Stomach smooth muscle (tissue), 2 donors: Measurements from ENCODE around the gene SIRPA.
A peak's percentile ranks its signal among the peaks of the same experiment; 100 is the strongest.

Experiments
- H3K27ac ChIP-seq: one replicate; pipeline ENCODE4 v1.7.0; 2013; ENCODE audit warnings: mild to moderate bottlenecking, low read length, inconsistent platforms
- H3K27me3 ChIP-seq, 2 donors: one replicate each; pipeline ENCODE4 v1.7.0; 2013; ENCODE audit warnings: low read length in 2 of 2; ENCODE audit not compliant: insufficient read depth in 2 of 2, control insufficient read depth in 1 of 2
- H3K36me3 ChIP-seq, 2 donors: one replicate each; pipeline ENCODE4 v1.7.0; 2013; ENCODE audit warnings: low read length in 2 of 2; ENCODE audit not compliant: control insufficient read depth in 2 of 2, insufficient read depth in 2 of 2
- H3K4me1 ChIP-seq: one replicate; pipeline ENCODE4 v1.7.0; 2013; ENCODE audit warnings: low read length; ENCODE audit not compliant: control insufficient read depth, insufficient read depth
- H3K4me3 ChIP-seq, 2 donors: one replicate each; pipeline ENCODE4 v1.7.0; 2013; ENCODE audit warnings: low read length in 2 of 2
- H3K9ac ChIP-seq, 2 donors: one replicate each; pipeline ENCODE4 v1.7.0; 2013; ENCODE audit warnings: low read length in 2 of 2, mild to moderate bottlenecking in 1 of 2
- H3K9me3 ChIP-seq, 2 donors: one replicate each; pipeline ENCODE4 v1.7.0; 2013; ENCODE audit warnings: low read length in 2 of 2; ENCODE audit not compliant: control insufficient read depth in 2 of 2
- donor health status: healthy.
- donor health status: Pancreatic carcinoma.

SIRPA gene

DNA sequence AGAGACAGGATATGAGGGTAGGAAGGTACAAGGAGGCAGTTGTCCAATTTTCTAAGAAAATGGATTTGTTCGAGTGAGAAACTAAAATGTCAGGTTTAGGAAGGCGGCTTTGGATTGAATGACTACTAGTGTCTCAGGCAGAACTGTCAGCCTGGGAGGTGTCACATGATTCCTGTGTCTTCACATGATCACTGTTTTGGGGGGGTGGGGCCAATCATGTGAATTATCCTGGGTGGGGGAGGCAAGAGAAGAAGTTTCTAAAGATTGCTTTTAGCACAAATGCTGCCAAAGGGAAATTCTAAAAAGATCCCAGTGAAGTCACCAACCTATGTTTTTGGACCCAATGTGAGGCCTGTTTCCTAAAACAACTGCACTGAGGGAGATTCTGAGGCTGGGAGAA is 2.3 kb downstream of the SIRPA start:
- H3K36me3 ChIP-seq = peaks cover 0 to 2% of the 10 kb centered on the region in 2 donors
- peak overlapping the region; percentile 49 for H3K27ac ChIP-seq
- H3K4me1 ChIP-seq = peaks cover 46% of the 10 kb centered on the region
- no peak overlapping the region for H3K4me3 ChIP-seq
- H3K27me3 ChIP-seq = no peaks in the 10 kb centered on the region
- H3K9ac ChIP-seq = no peak overlapping the region
- H3K9me3 ChIP-seq = no peaks in the 10 kb centered on the region

DNA sequence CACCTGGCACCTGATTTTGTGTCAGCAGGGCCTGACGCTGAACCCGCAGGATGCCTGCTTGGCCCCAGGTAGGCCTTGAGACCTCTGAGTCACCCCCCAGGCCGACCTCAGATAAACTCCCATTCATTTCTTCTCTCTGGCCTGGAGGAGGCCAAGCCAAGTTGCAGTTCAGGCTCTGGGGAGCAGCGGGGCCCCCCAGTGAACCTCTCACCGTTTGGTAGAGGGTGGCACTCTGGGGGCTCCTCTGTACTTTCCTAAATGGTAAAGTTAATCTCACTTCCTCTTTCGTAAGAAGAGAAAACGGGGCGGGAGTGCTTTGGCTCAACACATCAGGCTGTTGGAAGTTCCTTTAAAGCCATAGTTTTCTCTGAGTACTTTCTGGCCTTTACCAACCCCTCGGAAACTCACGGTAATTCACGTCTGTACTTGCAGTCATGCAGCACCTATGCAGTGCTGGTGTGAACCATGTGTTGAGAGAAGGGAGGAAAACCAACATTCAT is 2.8 kb downstream of the SIRPA start:
- Histone ChIP-seq H3K36me3 (peaks cover 0 to 2% of the 10 kb centered on the region in 2 donors), H3K4me3 (no peak overlapping the region), H3K9me3 (no peaks in the 10 kb centered on the region), H3K9ac (no peak overlapping the region), H3K27me3 (no peaks in the 10 kb centered on the region), H3K4me1 (peaks cover 46% of the 10 kb centered on the region), H3K27ac (peak overlapping the region; percentile 49)

DNA sequence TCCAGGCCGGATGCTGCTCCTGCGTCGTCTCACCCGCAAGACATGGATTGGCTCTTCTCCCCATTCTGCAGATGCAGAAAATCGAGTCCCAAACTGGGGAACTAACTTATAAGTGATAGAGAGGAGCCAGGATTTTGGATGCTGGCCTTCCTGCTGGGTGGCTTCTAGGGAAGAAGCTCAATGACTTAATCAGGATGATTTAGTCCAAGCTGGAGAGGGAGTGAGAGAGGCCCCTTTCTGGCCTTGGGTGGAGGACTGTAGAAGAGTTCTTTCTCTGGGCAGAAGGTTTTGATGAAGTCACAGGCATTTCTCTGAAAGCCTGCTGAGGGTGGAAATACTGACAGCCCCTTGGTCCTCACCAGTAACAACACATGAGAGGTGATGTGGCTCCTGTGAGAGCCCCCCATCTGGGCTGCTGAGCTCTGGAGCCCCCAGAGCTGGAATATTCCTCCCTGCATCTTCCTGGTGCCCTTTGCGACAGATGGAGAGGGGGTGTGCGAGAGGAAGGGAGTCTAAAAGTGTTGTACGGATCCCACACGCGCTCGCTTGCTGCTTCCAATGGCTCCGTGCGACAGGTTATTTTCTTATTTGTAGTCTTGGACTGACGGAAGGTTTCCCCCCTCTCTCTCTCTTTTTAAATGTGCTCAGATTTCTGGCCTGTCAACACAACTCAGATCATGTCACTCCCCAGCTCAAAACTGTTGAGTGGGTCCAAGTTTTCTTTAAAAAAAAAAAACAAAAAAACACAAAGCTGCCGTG is 3.5 kb downstream of the SIRPA start:
- Histone ChIP-seq H3K9me3 (no peaks in the 10 kb centered on the region), H3K9ac (peak overlapping the region in 1 of 2 donors; percentile 42), H3K4me1 (peaks cover 39% of the 10 kb centered on the region), H3K4me3 (no peak overlapping the region), H3K27ac (no peak overlapping the region), H3K27me3 (no peaks in the 10 kb centered on the region), H3K36me3 (peaks cover 0 to 2% of the 10 kb centered on the region in 2 donors)

DNA sequence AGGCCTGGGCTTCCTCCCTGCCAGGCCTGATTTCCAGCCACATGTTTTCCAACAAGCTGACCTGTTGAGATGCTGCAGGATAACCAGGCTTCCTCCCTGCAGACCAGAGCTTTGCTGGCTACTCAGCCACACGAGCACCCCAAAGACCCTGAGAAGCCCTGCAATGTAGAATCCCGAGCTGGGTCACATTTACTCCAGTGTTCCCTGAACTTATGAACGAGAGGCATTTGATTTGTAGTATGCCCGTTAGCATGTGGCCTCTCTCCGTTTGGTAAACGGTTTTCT is 4.0 kb downstream of the SIRPA start:
- Histone ChIP-seq H3K4me3 (no peak overlapping the region), H3K36me3 (peaks cover 0 to 2% of the 10 kb centered on the region in 2 donors), H3K9ac (peak overlapping the region in 1 of 2 donors; percentile 21), H3K4me1 (peaks cover 36% of the 10 kb centered on the region), H3K27ac (no peak overlapping the region), H3K9me3 (no peaks in the 10 kb centered on the region), H3K27me3 (no peaks in the 10 kb centered on the region)

DNA sequence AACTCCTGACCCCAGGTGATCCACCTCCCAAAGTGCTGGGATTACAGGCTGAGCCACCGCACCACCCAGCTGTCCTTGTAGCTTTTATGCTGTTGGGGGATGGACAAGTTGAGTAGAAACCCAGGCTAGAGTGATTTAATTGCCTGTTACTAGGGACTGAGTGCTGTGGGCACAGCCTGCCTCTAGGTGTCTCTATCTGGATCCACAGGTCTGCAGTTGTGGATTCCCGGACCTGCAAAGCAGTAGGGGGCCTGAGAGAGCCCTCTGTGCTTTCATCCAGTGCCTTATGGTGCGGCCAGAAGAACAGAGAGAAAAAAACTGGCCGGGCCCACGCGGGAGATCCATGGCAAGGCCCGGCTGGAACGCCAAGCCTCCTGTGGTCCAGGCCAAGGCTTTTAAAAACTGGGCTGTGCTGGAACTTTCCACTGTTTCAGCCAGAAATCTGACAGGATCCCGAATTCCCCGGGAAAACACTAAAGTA is 5.2 kb downstream of the SIRPA start:
- Histone ChIP-seq H3K27ac (peak overlapping the region; percentile 11), H3K4me3 (peak overlapping the region in 1 of 2 donors; percentile 1), H3K9me3 (no peaks in the 10 kb centered on the region), H3K4me1 (peaks cover 36% of the 10 kb centered on the region), H3K27me3 (no peaks in the 10 kb centered on the region), H3K36me3 (peaks cover 0 to 2% of the 10 kb centered on the region in 2 donors), H3K9ac (no peak overlapping the region)

DNA sequence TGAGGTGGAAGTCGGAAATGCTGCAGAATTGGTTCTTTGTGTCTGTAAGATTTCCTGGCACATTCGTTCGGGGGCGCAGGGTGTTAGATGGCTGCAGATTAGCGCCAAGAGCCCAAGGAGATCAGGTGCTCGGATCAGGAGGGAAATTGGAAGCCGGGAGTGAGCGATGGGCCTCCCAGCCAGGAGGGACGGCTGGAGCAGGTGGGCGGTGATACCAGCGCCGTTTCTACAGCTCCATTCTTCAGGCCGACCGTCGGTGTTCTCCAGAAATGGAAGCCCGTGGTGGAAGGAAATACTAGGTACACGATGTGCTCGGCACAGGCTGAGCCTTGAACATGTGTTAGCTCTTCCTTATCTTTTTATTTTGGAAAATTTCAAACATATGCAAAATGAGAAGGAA is 6.5 kb downstream of the SIRPA start:
- Histone ChIP-seq H3K27me3 (no peaks in the 10 kb centered on the region), H3K27ac (no peak overlapping the region), H3K4me3 (no peak overlapping the region), H3K36me3 (peaks cover 0 to 2% of the 10 kb centered on the region in 2 donors), H3K4me1 (peaks cover 29% of the 10 kb centered on the region), H3K9ac (no peak overlapping the region), H3K9me3 (no peaks in the 10 kb centered on the region)

DNA sequence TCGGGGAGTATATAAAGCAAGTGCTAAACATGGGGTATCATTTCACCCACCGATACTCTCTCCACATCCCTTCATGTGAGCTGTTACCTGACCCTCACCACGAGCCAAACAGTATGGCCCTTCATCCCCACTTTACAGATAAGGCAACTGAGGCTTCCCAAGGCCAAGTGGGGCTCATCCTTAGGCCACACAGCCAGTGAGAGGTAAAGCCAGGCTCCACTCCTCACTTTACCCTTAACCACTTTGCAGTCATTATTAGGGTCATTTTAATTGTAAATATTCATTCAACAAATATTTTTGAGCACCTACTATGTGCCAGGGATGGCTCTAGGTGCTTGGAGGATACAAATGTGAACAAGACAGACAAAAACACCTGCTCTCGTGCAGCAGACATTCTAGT is 7.0 kb downstream of the SIRPA start:
- H3K27ac ChIP-seq = no peak overlapping the region
- H3K36me3 ChIP-seq = peaks cover 0 to 2% of the 10 kb centered on the region in 2 donors
- H3K27me3 ChIP-seq = no peaks in the 10 kb centered on the region
- no peak overlapping the region for H3K4me3 ChIP-seq
- peaks cover 24% of the 10 kb centered on the region for H3K4me1 ChIP-seq
- H3K9ac ChIP-seq = no peak overlapping the region
- no peaks in the 10 kb centered on the region for H3K9me3 ChIP-seq

DNA sequence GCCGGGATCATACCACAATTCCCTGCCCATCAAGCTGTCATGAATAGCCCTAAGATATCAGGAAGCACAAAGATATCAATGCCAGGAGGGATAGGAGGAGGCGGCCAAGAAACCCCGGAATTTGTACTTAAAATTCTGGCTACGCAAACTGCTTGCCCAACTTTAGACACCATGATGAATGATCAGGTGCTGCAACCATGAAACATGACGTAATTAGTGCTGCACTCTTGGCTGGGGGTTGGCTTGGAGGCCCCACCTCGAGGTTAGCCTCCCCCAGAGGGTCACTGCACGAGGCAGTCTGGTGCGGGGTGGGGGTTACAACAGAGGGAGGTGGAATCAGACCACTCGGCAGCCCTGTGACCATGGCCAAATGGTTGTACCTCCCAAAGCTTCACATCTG is 8.9 kb downstream of the SIRPA start:
- Histone ChIP-seq H3K36me3 (peaks cover 5 to 12% of the 10 kb centered on the region in 2 donors), H3K9ac (no peak overlapping the region), H3K4me1 (peaks cover 11% of the 10 kb centered on the region), H3K27ac (no peak overlapping the region), H3K9me3 (no peaks in the 10 kb centered on the region), H3K4me3 (no peak overlapping the region), H3K27me3 (no peaks in the 10 kb centered on the region)

DNA sequence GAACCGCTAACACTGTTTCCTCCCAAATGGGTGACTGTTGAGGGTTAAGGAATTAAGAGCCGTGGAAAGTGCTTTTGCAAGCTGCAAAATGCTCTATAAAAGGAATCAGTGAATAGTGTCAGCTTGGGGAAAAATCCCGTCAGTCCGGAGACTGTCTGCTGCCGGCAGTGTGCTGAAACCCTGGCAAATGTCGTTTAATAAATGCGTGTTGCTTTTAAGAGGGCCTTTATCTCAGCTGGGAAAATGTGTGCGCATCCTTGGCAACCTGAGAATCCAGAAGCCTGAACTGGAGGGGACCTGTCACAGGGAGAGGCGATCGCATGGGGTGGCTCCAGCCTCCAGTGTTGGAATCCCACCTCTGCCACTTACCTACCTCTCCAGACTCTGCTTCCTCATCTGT is 9.8 kb downstream of the SIRPA start:
- Histone ChIP-seq H3K36me3 (peaks cover 5 to 12% of the 10 kb centered on the region in 2 donors), H3K9ac (no peak overlapping the region), H3K4me1 (peaks cover 5% of the 10 kb centered on the region), H3K27me3 (no peaks in the 10 kb centered on the region), H3K9me3 (no peaks in the 10 kb centered on the region), H3K27ac (no peak overlapping the region), H3K4me3 (no peak overlapping the region)

DNA sequence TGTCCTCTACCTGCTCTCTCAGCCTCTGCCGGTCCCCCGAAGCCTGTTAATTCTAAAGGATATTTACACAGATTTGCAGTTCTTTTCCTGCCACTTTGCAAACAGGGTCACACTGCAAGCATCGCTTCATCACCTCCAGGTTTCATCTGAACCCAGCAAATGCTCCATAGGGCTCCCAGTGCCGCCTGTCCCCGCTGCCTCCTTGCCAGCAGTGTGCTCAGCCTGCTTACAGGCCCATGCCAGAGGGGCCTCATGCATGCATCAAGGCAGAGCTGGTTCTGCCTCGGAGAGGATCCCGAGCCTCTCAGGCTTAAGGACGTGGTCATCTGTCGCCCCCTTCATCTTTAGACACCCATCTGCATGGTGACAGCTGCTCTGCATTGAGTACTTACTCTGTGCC is 10.5 kb downstream of the SIRPA start:
- Histone ChIP-seq H3K9me3 (no peaks in the 10 kb centered on the region), H3K9ac (no peak overlapping the region), H3K36me3 (peaks cover 5 to 12% of the 10 kb centered on the region in 2 donors), H3K27me3 (no peaks in the 10 kb centered on the region), H3K27ac (no peak overlapping the region), H3K4me1 (peaks cover 2% of the 10 kb centered on the region), H3K4me3 (no peak overlapping the region)

DNA sequence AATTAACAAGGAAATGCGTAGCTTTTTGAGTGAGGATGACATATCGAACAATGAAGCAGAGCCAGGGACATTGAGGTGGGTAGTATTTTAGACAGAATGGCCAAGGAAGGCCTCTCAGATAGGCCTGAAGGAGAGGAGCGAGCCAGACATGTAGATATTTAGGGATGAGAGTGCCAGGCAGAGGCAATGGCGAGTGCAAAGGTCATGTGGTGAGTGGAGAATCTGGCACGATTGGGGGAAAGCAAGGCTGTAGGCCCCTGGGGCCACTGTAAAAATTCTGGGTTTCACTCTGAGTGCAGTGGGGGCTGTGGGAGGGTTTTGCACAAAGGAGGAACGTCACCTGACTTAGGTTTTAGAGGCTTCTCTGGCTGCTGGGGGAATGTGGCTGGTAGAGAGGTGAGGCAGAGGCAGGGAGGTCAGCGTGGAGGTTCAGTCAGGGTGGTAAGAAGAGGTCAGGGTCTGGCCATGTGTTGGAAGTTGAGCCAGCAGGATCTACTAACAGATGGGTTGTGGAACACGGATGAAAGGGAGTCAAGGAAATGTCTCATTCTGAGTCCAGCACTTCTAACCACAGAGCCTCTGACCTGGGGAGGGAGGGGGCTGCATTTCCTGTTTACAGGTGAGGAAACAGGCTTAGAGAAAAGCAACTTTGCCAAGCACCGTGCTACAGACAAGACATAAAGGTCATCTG is 11.3 kb downstream of the SIRPA start:
- Histone ChIP-seq H3K36me3 (peaks cover 5 to 12% of the 10 kb centered on the region in 2 donors), H3K9ac (no peak overlapping the region), H3K4me1 (no peaks in the 10 kb centered on the region), H3K4me3 (no peak overlapping the region), H3K27ac (no peak overlapping the region), H3K9me3 (no peaks in the 10 kb centered on the region), H3K27me3 (no peaks in the 10 kb centered on the region)
